H9 (cell line): ENCODE measurements around the gene TAF1A. TPM values are rescaled to one million over a fixed set of nuclear protein-coding genes. Genes with fewer than 3 reads are reported as not detected.

Source experiments
- DNase-seq: peaks from one replicate; pipeline ENCODE4 v3.0.0-alpha.2; 2017
- H2AFZ ChIP-seq: one replicate; pipeline ENCODE4 v1.6.1; 2013; ENCODE audit warnings: mild to moderate bottlenecking, low read length, control low read depth, moderate library complexity
- H2AK5ac ChIP-seq: 2 replicates; pipeline ENCODE4 v1.6.1; 2013; ENCODE audit warnings: low read length, control low read depth, mixed read lengths; ENCODE audit not compliant: insufficient read length
- H2BK120ac ChIP-seq: one replicate; pipeline ENCODE4 v1.6.1; 2013; ENCODE audit warnings: low read depth, mild to moderate bottlenecking, low read length, control low read depth, inconsistent platforms; ENCODE audit not compliant: poor library complexity, severe bottlenecking
- H2BK12ac ChIP-seq: 2 replicates; pipeline ENCODE4 v1.6.1; 2013; ENCODE audit warnings: low read length, control low read depth, mixed read lengths, low read depth; ENCODE audit not compliant: insufficient read length
- H2BK15ac ChIP-seq: 2 replicates; pipeline ENCODE4 v1.6.1; 2013; ENCODE audit warnings: low read depth, low read length, control low read depth
- H2BK20ac ChIP-seq: one replicate; pipeline ENCODE4 v1.6.1; 2013; ENCODE audit warnings: low read depth, mild to moderate bottlenecking, low read length, control low read depth, inconsistent platforms; ENCODE audit not compliant: poor library complexity, severe bottlenecking
- H2BK5ac ChIP-seq: 2 replicates; pipeline ENCODE4 v1.6.1; 2013; ENCODE audit warnings: low read length, control low read depth, mixed read lengths; ENCODE audit not compliant: insufficient read length
- H3K14ac ChIP-seq: 2 replicates; pipeline ENCODE4 v1.6.1; 2013; ENCODE audit warnings: low read length, control low read depth; ENCODE audit not compliant: insufficient read depth
- H3K18ac ChIP-seq: 2 replicates; pipeline ENCODE4 v1.6.1; 2013; ENCODE audit warnings: low read depth, mild to moderate bottlenecking, mixed read lengths, low read length, control low read depth; ENCODE audit not compliant: insufficient read length
- H3K23ac ChIP-seq: 2 replicates; pipeline ENCODE4 v1.6.1; 2013; ENCODE audit warnings: low read length, control low read depth, mixed read lengths, low read depth; ENCODE audit not compliant: insufficient read length
- H3K23me2 ChIP-seq: 2 replicates; pipeline ENCODE4 v1.6.1; 2013; ENCODE audit warnings: low read depth, mild to moderate bottlenecking, mixed read lengths, low read length, control low read depth; ENCODE audit not compliant: insufficient read length, poor library complexity, severe bottlenecking
- H3K27ac ChIP-seq: 2 replicates; pipeline ENCODE4 v1.5.1; 2013; ENCODE audit warnings: low read length, control low read depth, mixed read lengths, low read depth; ENCODE audit not compliant: insufficient read length
- H3K27me3 ChIP-seq: 2 replicates; pipeline ENCODE4 v1.6.1; 2013; ENCODE audit warnings: low read length, control low read depth, inconsistent platforms; ENCODE audit not compliant: insufficient read depth
- H3K4ac ChIP-seq: 2 replicates; pipeline ENCODE4 v1.6.1; 2013; ENCODE audit warnings: low read depth, mild to moderate bottlenecking, control low read depth, inconsistent platforms, low read length, moderate library complexity
- H3K4me1 ChIP-seq: 2 replicates; pipeline ENCODE4 v1.6.1; 2013; ENCODE audit warnings: low read length, control low read depth, inconsistent platforms; ENCODE audit not compliant: insufficient read depth
- H3K4me2 ChIP-seq: 2 replicates; pipeline ENCODE4 v1.6.1; 2013; ENCODE audit warnings: low read length, control low read depth, mixed read lengths; ENCODE audit not compliant: insufficient read length, insufficient read depth
- H3K56ac ChIP-seq: 2 replicates; pipeline ENCODE4 v1.6.1; 2013; ENCODE audit warnings: low read depth, mild to moderate bottlenecking, mixed read lengths, low read length, control low read depth; ENCODE audit not compliant: insufficient read length
- H3K79me1 ChIP-seq: 2 replicates; pipeline ENCODE4 v1.6.1; 2013; ENCODE audit warnings: low read depth, mild to moderate bottlenecking, moderate library complexity, low read length, control low read depth, inconsistent platforms; ENCODE audit not compliant: insufficient read depth, poor library complexity, severe bottlenecking
- H3K79me2 ChIP-seq: 2 replicates; pipeline ENCODE4 v1.6.1; 2013; ENCODE audit warnings: low read length, control low read depth, inconsistent platforms; ENCODE audit not compliant: insufficient read depth
- H3K9ac ChIP-seq: 2 replicates; pipeline ENCODE4 v1.6.1; 2013; ENCODE audit warnings: low read length, control low read depth, mixed read lengths; ENCODE audit not compliant: insufficient read length; ENCODE audit errors: extremely low read depth
- H3K9me3 ChIP-seq: one replicate; pipeline ENCODE4 v1.6.1; 2013; ENCODE audit warnings: low read depth, low read length, inconsistent platforms; ENCODE audit not compliant: control insufficient read depth
- H3T11ph ChIP-seq: one replicate; pipeline ENCODE4 v1.6.1; 2013; ENCODE audit warnings: mild to moderate bottlenecking, low read length, control low read depth, inconsistent platforms
- H4K20me1 ChIP-seq: one replicate; pipeline ENCODE4 v1.6.1; 2013; ENCODE audit not compliant: control insufficient read depth, insufficient read length, insufficient read depth
- H4K5ac ChIP-seq: 2 replicates; pipeline ENCODE4 v1.6.1; 2013; ENCODE audit warnings: low read depth, mild to moderate bottlenecking, mixed read lengths, low read length, control low read depth; ENCODE audit not compliant: insufficient read length
- H4K8ac ChIP-seq: replicated peaks from 2 replicates; pipeline ENCODE4 v1.6.1; 2013; ENCODE audit warnings: low read length, control low read depth, mixed read lengths, low read depth; ENCODE audit not compliant: insufficient read length
- H4K91ac ChIP-seq: 2 replicates; pipeline ENCODE4 v1.6.1; 2013; ENCODE audit warnings: low read depth, mild to moderate bottlenecking, moderate library complexity, mixed read lengths, low read length, control low read depth; ENCODE audit not compliant: insufficient read length
- H3K27ac Mint-ChIP-seq, 3 experiments: 2 replicates in 2 of 3; 3 replicates in 1 of 3; pipeline ENCODE4 v1.8.0; 2020 to 2021; ENCODE audit warnings: mixed read lengths in 3 of 3, mild to moderate bottlenecking in 1 of 3, moderate library complexity in 1 of 3
- H3K27me3 Mint-ChIP-seq: 2 replicates; pipeline ENCODE4 v1.8.0; 2021; ENCODE audit warnings: low read depth, mild to moderate bottlenecking, moderate library complexity, mixed read lengths
- H3K36me3 Mint-ChIP-seq, 3 experiments: 2 replicates in 2 of 3; 3 replicates in 1 of 3; pipeline ENCODE4 v1.8.0; 2020 to 2021; ENCODE audit warnings: low read depth in 3 of 3, mixed read lengths in 3 of 3; ENCODE audit not compliant: insufficient read depth in 1 of 3
- H3K4me1 Mint-ChIP-seq, 2 experiments: 2 replicates each; pipeline ENCODE4 v1.8.0; 2020; ENCODE audit warnings: mixed read lengths in 2 of 2
- H3K4me3 Mint-ChIP-seq, 2 experiments: 2 replicates in 1 of 2; 3 replicates in 1 of 2; pipeline ENCODE4 v1.8.0; 2020 to 2021; ENCODE audit warnings: mild to moderate bottlenecking in 2 of 2, mixed read lengths in 2 of 2, moderate library complexity in 1 of 2
- H3K9me3 Mint-ChIP-seq, 2 experiments: 2 replicates in 1 of 2; 3 replicates in 1 of 2; pipeline ENCODE4 v1.8.0; 2020; ENCODE audit warnings: mild to moderate bottlenecking in 2 of 2, mixed read lengths in 2 of 2, moderate library complexity in 1 of 2
- WGBS: extraction: QIAGEN DNeasy Blood & Tissue Kit; methylation state at CpG from one replicate; pipeline ENCODE4 v1.1.7; 2013; ENCODE audit warnings: missing lambda C conversion rate, low lambda C conversion rate, mixed read lengths; ENCODE audit not compliant: insufficient read length; ENCODE audit errors: extremely low coverage; 5-methylcytosine and 5-hydroxymethylcytosine counted together
- total RNA-seq: library from RNA; stranded (reverse); gene quantifications from 2 replicates; pipeline ENCODE4 v1.2.1, GENCODE V29; 2021
- TF ChIP-seq, protein P1 (sequence below): fragments of 200-600 bp; sonication (generic); conservative IDR thresholded peaks from 3 replicates; pipeline ENCODE4 v1.8.0; 2021; ENCODE audit warnings: antibody characterized with exemption, mild to moderate bottlenecking

Gene TAF1A
- total RNA-seq, 1 experiment from 2014 or later: 14.8 TPM

DNA sequence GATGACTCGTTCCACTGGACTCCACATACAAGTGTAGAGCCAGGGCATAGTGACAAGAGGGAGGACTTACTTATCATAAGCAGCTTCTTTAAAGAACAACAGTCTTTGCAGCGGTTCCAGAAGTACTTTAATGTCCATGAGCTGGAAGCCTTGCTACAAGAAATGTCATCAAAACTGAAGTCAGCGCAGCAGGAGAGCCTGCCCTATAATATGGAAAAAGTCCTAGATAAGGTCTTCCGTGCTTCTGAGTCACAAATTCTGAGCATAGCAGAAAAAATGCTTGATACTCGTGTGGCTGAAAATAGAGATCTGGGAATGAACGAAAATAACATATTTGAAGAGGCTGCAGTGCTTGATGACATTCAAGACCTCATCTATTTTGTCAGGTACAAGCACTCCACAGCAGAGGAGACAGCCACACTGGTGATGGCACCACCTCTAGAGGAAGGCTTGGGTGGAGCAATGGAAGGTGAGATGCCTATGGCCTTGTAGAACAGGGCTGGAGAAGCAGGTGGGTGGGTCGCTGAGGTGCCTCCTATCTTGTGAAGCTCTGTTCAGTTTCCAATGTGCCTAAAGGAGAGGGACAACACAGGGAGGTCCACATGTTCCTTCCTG is 40.3 kb upstream of the TAF1A start:
- H3K4me2 ChIP-seq: no peak overlapping the region
- Mint-ChIP-seq H3K27ac (no peak overlapping the region; a peak in 1 of 7 replicates), H3K36me3 (peaks cover 36 to 72% (median 71%) of the 10 kb centered on the region in 3 experiments; a peak in 6 of 7 replicates)

More for the DNA sequence above, 40.3 kb upstream of the TAF1A start:
- Histone ChIP-seq H3K4ac (no peak overlapping the region), H3K23me2 (no peaks in the 10 kb centered on the region), H3K79me2 (no peaks in the 10 kb centered on the region), H3K9ac (no peak overlapping the region), H2BK12ac (no peak overlapping the region), H3K27ac (no peak overlapping the region), H2BK20ac (no peak overlapping the region), H4K91ac (no peak overlapping the region), H2AK5ac (no peak overlapping the region), H4K5ac (no peak overlapping the region), H3K14ac (no peak overlapping the region), H2BK15ac (no peak overlapping the region), H4K20me1 (no peaks in the 10 kb centered on the region), H4K8ac (no peak overlapping the region), H3K27me3 (no peaks in the 10 kb centered on the region), H3K56ac (no peak overlapping the region), H3K18ac (no peak overlapping the region), H3K4me1 (no peaks in the 10 kb centered on the region), H3K79me1 (no peaks in the 10 kb centered on the region), H3T11ph (no peak overlapping the region), H3K9me3 (no peaks in the 10 kb centered on the region), H3K23ac (no peak overlapping the region), H2BK5ac (no peak overlapping the region), H2AFZ (no peak overlapping the region), H2BK120ac (no peak overlapping the region)
- DNase-seq: no peak
- TF ChIP-seq, protein P1, sequence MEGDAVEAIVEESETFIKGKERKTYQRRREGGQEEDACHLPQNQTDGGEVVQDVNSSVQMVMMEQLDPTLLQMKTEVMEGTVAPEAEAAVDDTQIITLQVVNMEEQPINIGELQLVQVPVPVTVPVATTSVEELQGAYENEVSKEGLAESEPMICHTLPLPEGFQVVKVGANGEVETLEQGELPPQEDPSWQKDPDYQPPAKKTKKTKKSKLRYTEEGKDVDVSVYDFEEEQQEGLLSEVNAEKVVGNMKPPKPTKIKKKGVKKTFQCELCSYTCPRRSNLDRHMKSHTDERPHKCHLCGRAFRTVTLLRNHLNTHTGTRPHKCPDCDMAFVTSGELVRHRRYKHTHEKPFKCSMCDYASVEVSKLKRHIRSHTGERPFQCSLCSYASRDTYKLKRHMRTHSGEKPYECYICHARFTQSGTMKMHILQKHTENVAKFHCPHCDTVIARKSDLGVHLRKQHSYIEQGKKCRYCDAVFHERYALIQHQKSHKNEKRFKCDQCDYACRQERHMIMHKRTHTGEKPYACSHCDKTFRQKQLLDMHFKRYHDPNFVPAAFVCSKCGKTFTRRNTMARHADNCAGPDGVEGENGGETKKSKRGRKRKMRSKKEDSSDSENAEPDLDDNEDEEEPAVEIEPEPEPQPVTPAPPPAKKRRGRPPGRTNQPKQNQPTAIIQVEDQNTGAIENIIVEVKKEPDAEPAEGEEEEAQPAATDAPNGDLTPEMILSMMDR: no peak
- Mint-ChIP-seq H3K9me3 (no peaks in the 10 kb centered on the region), H3K4me3 (no peak overlapping the region), H3K27me3 (no peaks in the 10 kb centered on the region), H3K4me1 (no peaks in the 10 kb centered on the region)
- no CpG with 5 or more reads among the region's 7 CpGs for WGBS
